Vagina (tissue), 2 donors: ENCODE results near the gene LRRC4. TPM values are rescaled to one million over a fixed set of nuclear protein-coding genes. Genes with fewer than 3 reads are reported as not detected.

Source experiments
- DNase-seq, 2 donors: peaks; one replicate each; pipeline ENCODE4 v3.0.0-alpha.2; 2017; ENCODE audit errors: extremely low spot score in 2 of 2
- H3K27ac ChIP-seq: fragments of 200-600 bp; sonication (generic); one replicate; pipeline ENCODE4 v1.5.1; 2019
- H3K27me3 ChIP-seq: fragments of 200-600 bp; sonication (generic); one replicate; pipeline ENCODE4 v1.5.1; 2019
- H3K36me3 ChIP-seq, 2 donors: fragments of 200-600 bp; sonication (generic); one replicate each; pipeline ENCODE4 v1.5.1; 2017 to 2019
- H3K4me1 ChIP-seq: fragments of 200-600 bp; sonication (generic); one replicate; pipeline ENCODE4 v1.5.1; 2019
- H3K4me3 ChIP-seq, 2 donors: fragments of 200-600 bp; sonication (generic); 1 replicate in 1 of 2; 2 replicates in 1 of 2; pipeline ENCODE4 v1.5.1; 2016 to 2019
- H3K9me3 ChIP-seq: fragments of 200-600 bp; sonication (generic); one replicate; pipeline ENCODE4 v1.5.1; 2019
- POLR2A ChIP-seq, 2 donors: fragments of 450-650 bp; IDR thresholded peaks; one replicate each; pipeline ENCODE4 v1.6.1; 2017; ENCODE audit warnings: antibody characterized with exemption in 2 of 2, mild to moderate bottlenecking in 2 of 2, moderate library complexity in 2 of 2
- POLR2AphosphoS5 ChIP-seq, 2 donors: sonication (generic); formaldehyde crosslinking; IDR thresholded peaks; one replicate each; pipeline ENCODE4 v1.9.0; 2017; ENCODE audit warnings: antibody characterized with exemption in 2 of 2, mild to moderate bottlenecking in 2 of 2, low read depth in 1 of 2; ENCODE audit not compliant: insufficient read depth in 1 of 2
- intact Hi-C: fragments of 100-400 bp; cut with DNase I; formaldehyde crosslinking; loops from one replicate; pipeline ENCODE4 v1.15.1; 2023
- total RNA-seq: library from RNA; depleted of rRNA; stranded (reverse); fragments of >200 nt; gene quantifications from one replicate; pipeline ENCODE4 v1.2.3, GENCODE V29; 2016
- TF ChIP-seq, protein P1 (sequence below), 3 experiments: fragments of 450-650 bp in 2 of 3; fragments of 200-600 bp in 1 of 3; sonication (generic) in 1 of 3; IDR thresholded peaks; one replicate each; pipeline ENCODE4 v1.5.1; 2017 to 2019; ENCODE audit warnings: antibody characterized with exemption in 3 of 3, mild to moderate bottlenecking in 2 of 3, moderate library complexity in 2 of 3

The LRRC4 gene
- total RNA-seq, 1 donor from 2014 or later = 6.1 TPM

DNA sequence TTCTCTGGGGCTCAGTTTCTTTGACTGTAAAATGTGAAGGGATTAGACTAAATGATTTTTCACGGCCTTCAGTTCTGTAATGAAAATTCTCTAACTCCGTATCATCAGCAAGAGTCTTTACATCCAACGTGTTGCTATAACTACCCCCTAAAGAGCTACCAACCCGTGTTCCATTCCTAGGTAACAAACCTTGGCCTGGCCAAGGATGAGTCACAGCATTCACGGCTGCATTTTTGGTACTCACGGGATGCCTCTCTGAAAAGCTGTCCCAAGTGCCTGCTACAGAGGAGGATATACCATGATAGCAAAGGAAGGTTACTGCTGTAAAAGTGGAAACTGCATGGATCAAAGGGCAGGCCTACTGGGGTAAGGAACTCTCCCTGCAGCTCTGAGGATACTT lies 5.9 kb downstream of the LRRC4 start:
- H3K27ac ChIP-seq = no peak overlapping the region
- TF ChIP-seq POLR2AphosphoS5 (IDR thresholded peaks at IDR 0.05; ENCODE audit: insufficient read depth in 1 of 2, low read depth in 1 of 2) = no peak
- TF ChIP-seq, protein P1, sequence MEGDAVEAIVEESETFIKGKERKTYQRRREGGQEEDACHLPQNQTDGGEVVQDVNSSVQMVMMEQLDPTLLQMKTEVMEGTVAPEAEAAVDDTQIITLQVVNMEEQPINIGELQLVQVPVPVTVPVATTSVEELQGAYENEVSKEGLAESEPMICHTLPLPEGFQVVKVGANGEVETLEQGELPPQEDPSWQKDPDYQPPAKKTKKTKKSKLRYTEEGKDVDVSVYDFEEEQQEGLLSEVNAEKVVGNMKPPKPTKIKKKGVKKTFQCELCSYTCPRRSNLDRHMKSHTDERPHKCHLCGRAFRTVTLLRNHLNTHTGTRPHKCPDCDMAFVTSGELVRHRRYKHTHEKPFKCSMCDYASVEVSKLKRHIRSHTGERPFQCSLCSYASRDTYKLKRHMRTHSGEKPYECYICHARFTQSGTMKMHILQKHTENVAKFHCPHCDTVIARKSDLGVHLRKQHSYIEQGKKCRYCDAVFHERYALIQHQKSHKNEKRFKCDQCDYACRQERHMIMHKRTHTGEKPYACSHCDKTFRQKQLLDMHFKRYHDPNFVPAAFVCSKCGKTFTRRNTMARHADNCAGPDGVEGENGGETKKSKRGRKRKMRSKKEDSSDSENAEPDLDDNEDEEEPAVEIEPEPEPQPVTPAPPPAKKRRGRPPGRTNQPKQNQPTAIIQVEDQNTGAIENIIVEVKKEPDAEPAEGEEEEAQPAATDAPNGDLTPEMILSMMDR (IDR thresholded peaks at IDR 0.05) = no peak
- TF ChIP-seq POLR2A (IDR thresholded peaks at IDR 0.05) = no peak

DNA sequence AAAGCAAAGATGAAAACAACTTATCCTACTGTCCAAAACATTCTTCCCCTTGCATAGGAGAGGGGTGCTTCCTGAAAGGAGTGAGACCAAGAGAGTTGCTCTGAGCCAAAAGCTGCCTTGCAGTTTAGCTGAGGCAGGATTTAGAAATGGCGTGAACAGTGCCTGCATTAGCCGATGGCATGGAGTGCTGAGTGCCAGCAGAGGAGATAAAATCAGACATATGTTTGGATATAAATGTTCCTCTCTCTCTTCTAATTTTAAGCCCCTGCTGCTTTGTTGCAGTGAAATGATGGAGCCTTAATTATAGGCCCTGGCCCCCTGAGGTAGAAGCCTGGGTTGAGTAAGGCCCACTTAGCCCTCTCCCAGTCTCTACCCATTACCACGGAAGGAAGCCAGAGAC lies 7.1 kb downstream of the LRRC4 start:
- no peak overlapping the region for H3K27ac ChIP-seq
- intact Hi-C loops = no loop called here
- no peaks in the 10 kb centered on the region for H3K9me3 ChIP-seq
- no peaks in the 10 kb centered on the region for H3K36me3 ChIP-seq
- TF ChIP-seq POLR2A (IDR thresholded peaks at IDR 0.05) = no peak
- TF ChIP-seq POLR2AphosphoS5 (IDR thresholded peaks at IDR 0.05; ENCODE audit: insufficient read depth in 1 of 2, low read depth in 1 of 2) = no peak
- TF ChIP-seq, protein P1 (IDR thresholded peaks at IDR 0.05) = no peak
- DNase-seq = no peak
- H3K4me1 ChIP-seq = peaks cover 50% of the 10 kb centered on the region
- no peaks in the 10 kb centered on the region for H3K27me3 ChIP-seq
- no peak overlapping the region for H3K4me3 ChIP-seq

More for the DNA sequence above, 5.9 kb downstream of the LRRC4 start:
- peaks cover 56% of the 10 kb centered on the region for H3K4me1 ChIP-seq
- DNase-seq = no peak
- H3K4me3 ChIP-seq = no peak overlapping the region
- no peaks in the 10 kb centered on the region for H3K27me3 ChIP-seq
- intact Hi-C loops = no loop called here
- H3K9me3 ChIP-seq = no peaks in the 10 kb centered on the region
- no peaks in the 10 kb centered on the region for H3K36me3 ChIP-seq

DNA sequence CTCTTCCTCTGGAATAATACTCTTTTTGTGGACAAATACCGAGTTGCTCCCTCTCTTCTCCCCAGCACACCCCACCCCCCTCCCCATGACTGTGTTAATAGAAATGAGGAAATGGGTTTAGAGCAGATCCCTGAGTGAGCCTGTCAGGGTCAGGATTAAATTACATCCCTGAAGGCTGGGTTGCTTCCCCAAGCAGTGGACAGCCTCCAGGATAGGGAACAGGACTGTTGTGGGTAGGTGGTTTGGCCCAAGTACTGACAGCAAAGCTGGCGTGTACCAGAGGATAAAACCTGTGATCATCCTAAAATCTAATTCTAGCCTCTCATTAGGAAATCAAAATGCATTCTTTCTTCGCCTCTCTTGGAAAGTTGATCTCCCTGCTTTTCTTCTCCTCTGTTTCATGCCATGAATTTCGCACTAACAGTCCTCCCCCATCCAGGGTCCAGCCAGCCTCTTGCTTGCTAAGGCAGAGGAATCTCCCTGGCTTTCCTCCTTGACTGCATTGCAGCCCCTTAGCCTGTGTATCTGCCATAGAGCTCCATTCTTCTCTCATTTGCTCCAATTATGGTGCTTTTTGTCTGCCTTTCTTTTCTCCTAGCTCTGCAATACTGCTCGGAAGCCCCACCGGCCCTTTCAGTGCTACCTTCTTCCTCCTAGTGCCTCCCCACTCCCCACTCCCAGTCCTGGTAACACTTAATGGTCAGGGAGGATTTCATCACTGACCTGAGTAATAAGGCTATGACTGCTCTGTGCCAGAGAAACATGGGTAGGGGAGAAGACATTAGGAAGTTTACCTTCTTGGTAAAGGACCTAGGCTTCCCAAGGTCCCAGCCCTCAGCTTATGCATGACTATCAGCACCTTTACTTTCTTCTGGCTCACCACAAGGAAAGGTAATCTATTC lies 8.4 kb downstream of the LRRC4 start:
- no peaks in the 10 kb centered on the region for H3K36me3 ChIP-seq
- no peaks in the 10 kb centered on the region for H3K9me3 ChIP-seq
- H3K27me3 ChIP-seq = no peaks in the 10 kb centered on the region
- intact Hi-C loops = no loop called here
- H3K27ac ChIP-seq = peak overlapping the region; percentile 64
- DNase-seq = no peak
- H3K4me1 ChIP-seq = peaks cover 54% of the 10 kb centered on the region
- TF ChIP-seq POLR2AphosphoS5 (IDR thresholded peaks at IDR 0.05; ENCODE audit: insufficient read depth in 1 of 2, low read depth in 1 of 2) = no peak
- TF ChIP-seq, protein P1 (IDR thresholded peaks at IDR 0.05) = no peak
- TF ChIP-seq POLR2A (IDR thresholded peaks at IDR 0.05) = no peak
- H3K4me3 ChIP-seq = no peak overlapping the region

DNA sequence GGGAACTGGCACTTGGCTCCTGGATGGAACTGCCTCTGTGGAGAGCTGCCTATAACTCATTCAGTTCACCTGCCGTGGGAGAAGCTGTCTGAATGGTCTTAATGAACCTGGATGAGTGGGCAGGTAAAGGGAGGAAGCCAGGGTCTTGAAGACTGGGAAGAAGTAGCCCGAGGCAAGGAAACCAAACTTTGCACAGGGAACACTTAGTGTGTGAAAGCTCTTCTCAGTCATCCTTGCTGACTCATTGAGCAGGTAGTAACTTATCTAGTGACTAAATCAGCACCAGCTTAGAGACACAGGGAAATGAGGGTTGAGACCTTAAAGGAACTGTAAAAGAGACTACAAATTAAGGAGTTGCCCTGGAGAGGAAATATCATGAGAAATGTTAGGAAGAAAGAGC lies 9.9 kb downstream of the LRRC4 start:
- intact Hi-C loops = no loop called here
- DNase-seq = no peak
- H3K27ac ChIP-seq = no peak overlapping the region
- H3K27me3 ChIP-seq = no peaks in the 10 kb centered on the region
- H3K36me3 ChIP-seq = no peaks in the 10 kb centered on the region
- no peak for TF ChIP-seq POLR2AphosphoS5 (IDR thresholded peaks at IDR 0.05; ENCODE audit: insufficient read depth in 1 of 2, low read depth in 1 of 2)
- TF ChIP-seq, protein P1 (IDR thresholded peaks at IDR 0.05) = no peak
- no peak for TF ChIP-seq POLR2A (IDR thresholded peaks at IDR 0.05)
- H3K4me1 ChIP-seq = peaks cover 46% of the 10 kb centered on the region
- no peak overlapping the region for H3K4me3 ChIP-seq
- no peaks in the 10 kb centered on the region for H3K9me3 ChIP-seq

DNA sequence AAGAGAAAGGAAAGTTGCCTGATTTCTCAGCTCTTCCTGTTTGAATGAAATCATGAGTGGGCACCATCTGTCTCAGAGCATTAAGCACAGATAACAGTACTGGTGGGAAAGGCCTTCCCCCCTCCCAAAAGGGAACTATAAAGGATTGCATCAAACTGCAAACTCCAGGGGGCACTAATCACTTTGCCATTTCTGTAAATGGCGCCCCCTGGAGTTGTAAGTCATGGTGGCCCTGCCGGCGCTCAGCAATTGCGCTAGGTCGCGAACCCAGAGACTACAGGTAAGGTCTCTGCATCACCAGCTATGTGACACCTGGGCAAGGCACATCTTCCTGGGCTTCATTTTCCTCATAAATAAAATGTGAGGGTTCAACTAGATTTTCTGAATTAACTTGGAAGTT lies 11.1 kb downstream of the LRRC4 start:
- intact Hi-C loops = no loop called here
- Histone ChIP-seq H3K36me3 (no peaks in the 10 kb centered on the region), H3K27me3 (no peaks in the 10 kb centered on the region), H3K27ac (no peak overlapping the region), H3K4me1 (peaks cover 42% of the 10 kb centered on the region), H3K9me3 (no peaks in the 10 kb centered on the region), H3K4me3 (no peak overlapping the region)
- TF ChIP-seq, protein P1 (IDR thresholded peaks at IDR 0.05) = no peak
- TF ChIP-seq POLR2A (IDR thresholded peaks at IDR 0.05) = no peak
- no peak for TF ChIP-seq POLR2AphosphoS5 (IDR thresholded peaks at IDR 0.05; ENCODE audit: insufficient read depth in 1 of 2, low read depth in 1 of 2)
- DNase-seq = no peak
